Activated gamma-delta T cell treated with Interleukin-2 at 50 U/mL for 16 hours (primary cell): Measurements from ENCODE around the gene FUT1.

ENCODE experiments used
- DNase-seq: peaks from one replicate; pipeline ENCODE4 v3.0.0-alpha.2; 2020

The FUT1 gene

DNA sequence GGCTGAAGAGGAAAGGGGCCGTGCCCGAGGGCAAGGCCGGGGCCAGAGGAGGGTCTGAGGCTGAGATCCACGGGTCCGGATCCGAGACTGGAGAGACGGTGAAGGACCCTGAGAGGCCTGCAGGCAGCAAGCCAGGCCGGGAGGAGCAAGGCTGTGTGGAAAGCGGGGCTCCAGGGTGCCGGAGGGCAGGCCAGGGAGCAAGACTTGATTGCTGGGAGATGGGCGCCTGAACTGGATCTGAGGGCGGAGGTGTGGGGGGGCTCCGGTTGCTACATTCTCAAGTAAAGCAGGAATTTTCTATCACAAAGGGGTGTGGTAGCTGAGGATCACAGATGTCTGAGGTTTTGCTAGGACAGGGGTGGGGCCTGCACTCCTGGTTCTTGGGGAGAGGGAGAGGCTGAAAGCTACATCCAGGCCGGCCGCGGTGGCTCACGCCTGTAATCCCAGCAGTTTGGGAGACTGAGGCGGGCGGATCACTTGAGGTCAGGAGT, 36.7 kb downstream of the FUT1 start:
- no peak for DNase-seq

DNA sequence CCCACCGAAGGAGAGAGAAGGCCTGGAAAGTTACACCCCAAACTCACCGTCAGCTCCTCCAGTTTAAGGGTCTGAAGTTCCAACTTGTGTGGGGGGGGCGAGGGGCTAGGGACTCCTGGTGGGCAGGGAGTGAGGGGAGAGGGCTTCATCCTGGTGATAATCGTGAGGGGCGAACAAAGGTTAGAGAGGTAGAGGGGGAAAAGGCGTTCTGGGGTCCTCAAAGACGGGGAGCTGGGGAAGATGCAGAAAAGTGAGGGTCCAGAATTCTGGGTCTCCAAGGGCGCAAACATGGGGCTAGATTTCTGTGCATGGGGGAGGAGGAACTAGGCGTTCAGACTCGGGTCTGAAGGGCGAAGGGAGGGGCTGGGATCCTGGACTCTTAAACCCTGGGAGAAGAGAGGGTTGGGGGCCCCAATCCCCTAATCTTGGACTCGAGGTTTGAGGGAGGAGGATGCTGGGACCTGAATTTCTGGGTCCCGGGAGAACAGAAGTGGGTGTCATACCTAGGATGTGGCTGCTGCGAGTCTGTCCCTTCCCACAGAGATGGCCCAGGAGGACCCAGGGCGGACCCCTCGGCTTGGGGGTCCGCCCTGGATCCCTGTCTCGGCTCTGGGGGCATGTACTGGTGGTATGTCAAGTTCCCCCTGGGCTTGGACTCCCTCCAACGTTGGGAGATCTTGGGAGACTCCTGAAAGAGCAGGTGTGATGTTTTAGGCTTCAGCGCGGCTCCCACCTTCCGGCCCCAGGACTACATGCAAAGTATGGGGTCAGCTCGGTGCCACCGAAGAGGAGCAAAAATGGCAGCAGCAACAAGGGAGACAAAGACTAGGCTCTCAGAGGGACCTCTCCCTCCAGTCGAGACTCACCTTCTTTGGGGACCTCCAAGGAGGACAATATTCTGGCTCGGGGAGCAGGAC, 37.4 kb downstream of the FUT1 start:
- no peak for DNase-seq

DNA sequence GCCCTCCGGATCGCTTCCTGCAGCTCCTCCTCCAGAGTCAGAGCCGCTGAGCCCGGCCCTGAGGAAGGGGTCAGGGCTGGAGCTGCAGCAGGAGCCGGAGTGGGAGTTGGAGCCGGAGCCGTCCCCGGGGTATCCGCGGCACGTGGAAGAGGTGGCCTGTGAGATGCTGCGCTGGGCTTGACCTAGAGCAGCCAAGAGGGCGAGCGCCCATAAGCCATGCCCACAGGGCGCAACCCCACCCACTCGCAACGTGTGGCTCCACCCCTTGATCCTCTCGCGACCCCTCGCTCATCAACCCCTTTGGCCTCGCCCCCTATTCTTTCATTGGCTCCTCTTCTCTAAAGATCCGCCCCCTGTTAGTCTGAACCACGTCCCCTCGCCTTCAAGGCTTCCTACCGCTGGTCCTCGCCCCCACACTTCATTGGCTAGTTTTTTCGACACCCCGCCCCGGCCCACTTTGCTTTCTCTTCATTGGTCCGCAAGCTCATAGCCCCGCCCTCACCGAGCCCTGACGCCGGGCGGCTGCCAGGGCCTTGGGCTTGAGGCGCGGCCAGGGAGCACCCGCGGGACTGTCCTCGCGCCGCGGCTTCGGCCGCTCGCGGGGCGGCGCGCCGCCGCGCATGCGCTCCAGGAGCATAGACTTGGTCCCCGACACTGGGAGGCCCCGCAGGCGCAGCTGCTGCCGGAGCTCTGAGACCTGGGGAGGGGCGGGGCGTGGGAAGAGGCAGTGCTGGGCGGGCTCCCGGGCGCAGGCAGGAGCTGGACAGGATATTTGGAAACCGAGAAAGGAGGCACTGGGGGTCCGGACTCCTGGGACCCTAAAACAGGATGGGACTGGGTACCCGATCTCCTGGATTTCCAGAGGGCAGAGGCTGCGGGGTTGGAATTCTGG, 38.3 kb downstream of the FUT1 start:
- DNase-seq: peak; percentile 97

DNA sequence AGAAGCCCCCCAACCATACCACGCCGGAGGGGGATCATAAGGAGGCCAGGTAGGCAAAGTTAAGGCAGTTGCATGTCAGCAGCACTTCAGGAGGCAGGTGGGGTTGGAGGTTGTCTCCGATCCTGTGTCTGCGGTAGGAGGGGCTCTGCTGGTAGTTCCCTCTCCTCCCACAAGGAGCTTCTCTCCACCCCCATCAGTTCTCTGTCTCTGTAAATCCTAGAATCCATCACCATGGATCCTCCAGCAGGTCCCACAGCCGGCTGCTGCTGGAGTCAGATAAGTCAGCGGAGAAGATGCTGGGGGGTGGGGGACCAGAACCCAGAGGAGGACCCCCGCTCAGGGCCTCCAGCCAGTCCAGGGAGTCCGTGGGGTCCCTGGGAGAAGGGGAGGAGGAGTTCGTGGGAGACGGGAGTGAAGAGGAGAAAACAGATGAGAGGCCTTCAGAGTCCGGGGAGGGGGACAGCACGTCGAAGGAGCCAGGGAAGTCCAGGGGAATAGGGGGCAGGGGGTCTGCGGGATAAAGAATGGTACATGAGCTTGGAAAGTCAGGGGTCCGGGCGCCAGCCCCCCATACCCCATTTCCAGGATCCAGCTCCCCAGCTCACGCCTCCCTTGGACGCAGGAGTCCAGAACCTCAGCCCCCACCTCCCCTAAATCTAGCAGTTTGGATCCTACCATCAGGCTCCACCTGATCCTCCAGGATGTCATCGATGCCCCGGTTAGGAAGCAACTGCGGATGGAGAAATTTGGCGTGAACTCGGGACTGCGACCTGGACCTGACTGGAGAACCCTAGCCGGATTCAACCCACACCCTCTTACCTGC, 39.2 kb downstream of the FUT1 start:
- DNase-seq: no peak

DNA sequence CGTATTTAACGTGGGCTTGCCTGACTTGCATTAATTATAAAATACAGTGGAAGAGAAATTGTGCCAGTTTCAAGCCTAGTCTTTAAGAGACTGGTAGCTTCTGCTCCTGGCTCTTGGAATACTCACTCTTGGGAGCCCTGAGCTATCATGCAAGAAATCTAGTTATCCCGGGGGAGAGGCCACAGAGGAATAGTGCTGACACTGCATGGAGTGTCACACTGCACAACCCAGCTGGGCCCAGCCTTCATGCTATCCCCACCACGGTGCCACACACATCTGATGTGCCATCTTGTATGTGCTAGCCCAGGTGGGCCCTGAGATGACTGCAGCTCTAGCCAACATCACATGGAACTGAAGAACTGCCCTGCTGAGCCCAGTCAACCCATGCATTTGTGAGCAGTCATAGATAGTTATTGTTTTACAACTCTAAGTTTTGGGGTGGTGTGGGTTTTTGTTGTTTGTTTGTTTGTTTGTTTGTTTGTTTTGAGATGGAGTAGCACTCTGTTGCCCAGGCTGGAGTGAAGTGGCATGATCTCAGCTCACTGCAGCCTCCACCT, 41.3 kb downstream of the FUT1 start:
- no peak for DNase-seq

DNA sequence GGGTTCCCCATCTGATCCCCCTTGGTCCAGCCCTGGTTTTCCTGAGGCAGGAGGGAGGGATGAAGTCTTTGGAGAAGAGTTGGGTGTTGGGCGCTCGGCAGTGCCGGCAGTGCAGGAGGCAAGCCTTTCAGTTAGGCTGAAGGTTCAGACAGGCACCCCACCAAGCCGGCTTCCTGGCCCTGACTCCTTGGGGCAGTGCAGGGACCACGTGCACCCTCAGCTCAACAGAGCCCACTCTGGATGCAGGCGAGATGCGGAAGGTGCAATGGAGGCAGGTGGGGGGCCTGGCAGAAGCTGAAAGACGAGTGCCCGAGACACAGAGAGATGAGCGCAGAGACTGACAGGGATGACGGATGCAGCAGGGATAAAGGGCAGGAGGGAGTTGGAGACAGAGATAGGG, 44.0 kb downstream of the FUT1 start:
- DNase-seq: no peak

DNA sequence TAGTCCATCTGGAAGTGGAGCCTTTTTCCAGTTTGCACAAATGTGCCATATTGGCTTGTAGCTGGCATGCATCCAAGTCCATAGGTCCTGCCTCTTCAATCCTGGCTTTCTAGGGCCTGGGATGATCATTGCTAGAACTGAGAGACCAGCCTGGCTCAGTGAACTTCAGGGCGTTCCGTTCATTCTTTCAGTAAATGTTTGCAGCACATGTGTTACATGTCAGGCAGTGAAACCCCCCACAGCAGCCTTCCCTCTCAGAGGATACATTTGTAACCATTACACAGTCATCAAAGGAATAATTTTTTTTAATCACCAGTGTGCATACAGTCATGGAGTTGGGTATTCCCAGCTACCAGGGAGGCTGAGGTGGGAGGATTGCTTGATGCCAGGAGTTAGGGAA, 47.0 kb downstream of the FUT1 start:
- DNase-seq: no peak

DNA sequence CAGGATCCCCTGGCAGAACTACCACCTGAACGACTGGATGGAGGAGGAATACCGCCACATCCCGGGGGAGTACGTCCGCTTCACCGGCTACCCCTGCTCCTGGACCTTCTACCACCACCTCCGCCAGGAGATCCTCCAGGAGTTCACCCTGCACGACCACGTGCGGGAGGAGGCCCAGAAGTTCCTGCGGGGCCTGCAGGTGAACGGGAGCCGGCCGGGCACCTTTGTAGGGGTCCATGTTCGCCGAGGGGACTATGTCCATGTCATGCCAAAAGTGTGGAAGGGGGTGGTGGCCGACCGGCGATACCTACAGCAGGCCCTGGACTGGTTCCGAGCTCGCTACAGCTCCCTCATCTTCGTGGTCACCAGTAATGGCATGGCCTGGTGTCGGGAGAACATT, 49.1 kb downstream of the FUT1 start:
- no peak for DNase-seq

DNA sequence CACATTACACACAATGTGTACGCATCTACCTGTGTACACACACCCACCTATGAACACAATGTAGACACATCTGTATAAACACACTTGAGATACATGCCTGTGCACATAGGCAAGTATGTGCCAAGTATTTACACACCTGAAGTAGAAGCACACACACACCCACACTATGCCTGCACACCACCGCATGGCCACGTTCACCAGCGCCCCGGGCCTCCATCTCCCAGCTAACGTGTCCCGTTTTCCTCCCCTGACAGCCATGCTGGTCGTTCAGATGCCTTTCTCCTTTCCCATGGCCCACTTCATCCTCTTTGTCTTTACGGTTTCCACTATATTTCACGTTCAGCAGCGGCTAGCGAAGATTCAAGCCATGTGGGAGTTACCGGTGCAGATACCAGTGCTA, 49.7 kb downstream of the FUT1 start:
- no peak for DNase-seq

DNA sequence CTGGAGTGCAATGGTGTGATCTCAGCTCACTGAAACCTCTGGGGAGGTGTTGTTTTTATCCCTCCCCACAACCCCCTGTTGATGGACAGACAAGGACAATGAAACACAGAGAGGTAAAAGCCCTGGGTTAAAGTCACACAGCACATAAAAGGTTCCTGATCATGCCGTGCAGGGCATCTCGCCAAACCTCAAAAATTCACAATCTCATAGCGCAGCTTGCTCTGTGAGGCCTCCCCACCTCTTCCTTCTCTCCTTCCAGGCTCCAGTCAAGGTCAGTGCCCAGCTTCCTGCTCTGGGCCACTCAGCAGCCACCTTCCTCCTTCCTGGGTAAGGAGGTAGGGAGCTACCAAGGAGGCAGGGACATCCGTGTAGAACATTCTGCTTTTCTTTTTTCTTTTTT, 54.4 kb downstream of the FUT1 start:
- no peak for DNase-seq
